B cell (primary cell): Measurements from ENCODE around the gene CIBAR2. TPM values are rescaled to one million over a fixed set of nuclear protein-coding genes. Genes with fewer than 3 reads are reported as not detected.
"Not testable (repeated sequence)": the region's sequence is repeated elsewhere in the genome, so short reads cannot be mapped to it uniquely, and the experiment has no call there.

Experiments
- ATAC-seq: fragments of 200-7000 bp; cut with Tn5 transposase; one replicate; pipeline ENCODE4 v1.10.0; 2021; ENCODE audit warnings: low read depth, mild to moderate bottlenecking, moderate number of reproducible peaks, moderate library complexity
- CTCF ChIA-PET: fragments of 350-600 bp; sonication (Branson Sonifier 250); formaldehyde crosslinking; loops from one replicate; lab custom pipeline; 2021; ENCODE audit warnings: antibody characterized with exemption, inconsistent platforms; lab: Charles Lee
- POLR2A ChIA-PET: fragments of 350-600 bp; sonication (Branson Sonifier 250); formaldehyde crosslinking; loops from one replicate; lab custom pipeline; 2021; ENCODE audit warnings: antibody characterized with exemption; lab: Charles Lee
- DNase-seq: peaks from one replicate; pipeline ENCODE4 v3.0.0; 2013
- H2AFZ ChIP-seq: 2 replicates; pipeline ENCODE4 v1.6.1; 2012; ENCODE audit warnings: mild to moderate bottlenecking, low read depth, low read length; ENCODE audit not compliant: insufficient read depth, poor library complexity, severe bottlenecking
- H3K27ac ChIP-seq, 2 donors: 1 replicate in 1 of 2; 2 replicates in 1 of 2; pipeline ENCODE4 v1.5.1; 2012 to 2013; ENCODE audit warnings: low read length in 2 of 2, mild to moderate bottlenecking in 2 of 2, moderate library complexity in 1 of 2
- H3K27me3 ChIP-seq, 4 experiments: fragments of 200-600 bp in 1 of 4; sonication (generic) in 1 of 4; replicated peaks in 1 of 4; 1 replicate in 2 of 4; 2 replicates in 2 of 4; pipeline versions ENCODE4 v1.6.1 to v1.7.0; 2013 to 2016; ENCODE audit warnings: low read length in 3 of 4, mild to moderate bottlenecking in 2 of 4, mixed read lengths in 1 of 4, moderate library complexity in 1 of 4; ENCODE audit not compliant: insufficient read depth in 4 of 4, control insufficient read depth in 3 of 4; ENCODE audit errors: control extremely low read depth in 1 of 4
- H3K36me3 ChIP-seq, 2 experiments: replicated peaks in 1 of 2; 1 replicate in 1 of 2; 2 replicates in 1 of 2; pipeline versions ENCODE4 v1.6.1 to v1.7.1; 2013; ENCODE audit warnings: low read length in 1 of 2; ENCODE audit not compliant: insufficient read depth in 2 of 2, control insufficient read depth in 1 of 2; ENCODE audit errors: control extremely low read depth in 1 of 2, extremely low read depth in 1 of 2
- H3K4me1 ChIP-seq, 2 donors: fragments of 200-600 bp in 1 of 2; sonication (generic) in 1 of 2; 1 replicate in 1 of 2; 2 replicates in 1 of 2; pipeline versions ENCODE4 v1.5.1 to v1.6.1; 2013 to 2017; ENCODE audit warnings: low read length in 2 of 2; ENCODE audit not compliant: control insufficient read depth in 2 of 2, insufficient read depth in 2 of 2
- H3K4me2 ChIP-seq: replicated peaks from 2 replicates; pipeline ENCODE3; 2012; ENCODE audit warnings: mild to moderate bottlenecking, low read depth, low read length; ENCODE audit not compliant: poor library complexity, severe bottlenecking
- H3K4me3 ChIP-seq, 5 experiments: fragments of 200-600 bp in 1 of 5; sonication (generic) in 1 of 5; 1 replicate in 3 of 5; 2 replicates in 2 of 5; pipeline versions ENCODE4 v1.5.1 to v1.7.0; 2011 to 2016; ENCODE audit warnings: low read length in 4 of 5, mild to moderate bottlenecking in 4 of 5, low read depth in 2 of 5, control low read depth in 1 of 5, moderate library complexity in 1 of 5; ENCODE audit not compliant: insufficient read depth in 1 of 5; ENCODE audit errors: control extremely low read depth in 1 of 5, extremely low read depth in 1 of 5
- H3K79me2 ChIP-seq: fragments of 200-600 bp; sonication (generic); one replicate; pipeline ENCODE4 v1.6.0; 2016; ENCODE audit warnings: low read length; ENCODE audit not compliant: control insufficient read depth, insufficient read depth
- H3K9ac ChIP-seq: fragments of 200-600 bp; sonication (generic); 2 replicates; pipeline ENCODE4 v1.6.1; 2017; ENCODE audit warnings: mild to moderate bottlenecking, low read length, moderate library complexity
- H3K9me3 ChIP-seq, 3 donors: one replicate each; pipeline versions ENCODE4 v1.6.1 to v1.7.1; 2013; ENCODE audit warnings: low read length in 2 of 3; ENCODE audit not compliant: control insufficient read depth in 2 of 3, insufficient read depth in 1 of 3; ENCODE audit errors: control extremely low read depth in 1 of 3
- H4K20me1 ChIP-seq: 2 replicates; pipeline ENCODE4 v1.6.0; 2012; ENCODE audit warnings: mild to moderate bottlenecking, low read length; ENCODE audit not compliant: insufficient read depth, control insufficient read depth, poor library complexity, severe bottlenecking
- H3K27ac Mint-ChIP-seq: one replicate; pipeline ENCODE4 v1.8.0; 2021; ENCODE audit warnings: mixed read lengths
- H3K27me3 Mint-ChIP-seq: one replicate; pipeline ENCODE4 v1.8.0; 2021; ENCODE audit warnings: mixed read lengths
- H3K4me1 Mint-ChIP-seq: one replicate; pipeline ENCODE4 v1.8.0; 2021; ENCODE audit warnings: mixed read lengths
- H3K4me3 Mint-ChIP-seq: one replicate; pipeline ENCODE4 v1.8.0; 2021; ENCODE audit warnings: mixed read lengths
- H3K9me3 Mint-ChIP-seq: one replicate; pipeline ENCODE4 v1.8.0; 2022; ENCODE audit warnings: mixed read lengths; ENCODE audit not compliant: insufficient read depth
- EZH2 ChIP-seq: IDR thresholded peaks from 2 replicates; pipeline ENCODE4 v1.6.1; 2012; ENCODE audit warnings: borderline replicate concordance, low read depth, mild to moderate bottlenecking, moderate library complexity, low read length; ENCODE audit not compliant: insufficient read depth, poor library complexity, severe bottlenecking
- WGBS: methylation state at CpG from one replicate; pipeline ENCODE4 v1.1.5; 2013; ENCODE audit warnings: missing lambda C conversion rate; ENCODE audit not compliant: insufficient coverage; 5-methylcytosine and 5-hydroxymethylcytosine counted together
- intact Hi-C: fragments of 100-400 bp; cut with micrococcal nuclease; formaldehyde crosslinking; loops from one replicate; pipeline ENCODE4 v1.10.0; 2022
- polyA plus RNA-seq: library from polyadenylated mRNA; depleted of rRNA; stranded (reverse); fragments of >200 nt; gene quantifications from 2 replicates; pipeline ENCODE4 v1.2.3, GENCODE V29; 2012
- total RNA-seq, 2 donors: library from RNA; stranded (reverse); fragments of 120-200 nt in 1 of 2; gene quantifications; 1 replicate in 1 of 2; 2 replicates in 1 of 2; pipeline versions ENCODE4 v1.2.3 to v1.2.4, GENCODE V29; 2013 to 2022
- TF ChIP-seq, protein P1 (sequence below): fragments of 200-600 bp; IDR thresholded peaks from one replicate; pipeline ENCODE4 v1.8.0; 2022; ENCODE audit warnings: antibody characterized with exemption, mild to moderate bottlenecking

CIBAR2 gene
- total and polyA plus RNA-seq, 2 donors (not counting 1 experiment from before 2014, with no cell fraction given), result not detected

DNA sequence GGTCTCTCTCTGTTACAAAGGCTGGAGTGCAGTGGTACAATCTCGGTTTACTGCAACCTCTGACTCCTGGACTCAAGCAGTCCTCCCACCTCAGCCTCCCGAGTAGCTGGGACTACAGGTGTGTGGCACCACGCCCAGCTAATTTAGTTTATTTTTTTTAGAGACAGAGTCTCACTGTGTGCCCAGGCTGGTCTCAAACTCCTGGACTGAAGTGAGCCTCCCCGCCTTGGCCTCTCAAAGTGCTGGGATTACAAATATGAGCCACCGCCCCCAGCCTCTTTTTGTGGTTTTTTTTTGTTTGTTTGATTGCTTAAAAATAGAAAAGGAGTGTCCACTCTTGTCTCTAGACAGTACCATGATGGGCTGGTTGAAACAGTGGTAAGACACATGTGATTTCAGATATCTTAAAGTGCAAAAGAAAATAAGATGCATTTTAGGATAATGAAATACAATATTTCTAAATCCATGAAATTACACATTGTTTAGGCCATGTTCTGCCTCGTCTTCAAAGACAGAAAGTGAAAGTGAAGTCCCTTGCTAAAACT lies 57.3 kb downstream of the CIBAR2 start:
- WGBS, result 40% methylated on average over 4 of the region's 6 CpGs
- peak overlapping the region; percentile 35 to 59 for H3K27ac ChIP-seq
- H3K4me3 ChIP-seq, result peak overlapping the region; percentile 20 to 42 (median 34)
- POLR2A ChIA-PET, result interaction anchor here (0.6 kb wide), 1 partner anchor 31 kb away, joined by 6 read pairs; no protein-coding TSS in a partner anchor
- DNase-seq (no peak), ATAC-seq (no peak)
- peak overlapping the region; percentile 27 for H3K9ac ChIP-seq
- Mint-ChIP-seq H3K27ac (peak overlapping the region; percentile 83), H3K9me3 (no peaks in the 10 kb centered on the region), H3K4me1 (peaks cover 38% of the 10 kb centered on the region), H3K4me3 (peak overlapping the region; percentile 83), H3K27me3 (peaks cover 11% of the 10 kb centered on the region)
- no peaks in the 10 kb centered on the region for H4K20me1 ChIP-seq
- CTCF ChIA-PET, result interaction anchor here (0.5 to 1.6 kb wide), 3 partner anchors 31 to 60 kb away, joined by 3 to 11 read pairs (median 4); no protein-coding TSS in a partner anchor
- TF ChIP-seq, protein P1, sequence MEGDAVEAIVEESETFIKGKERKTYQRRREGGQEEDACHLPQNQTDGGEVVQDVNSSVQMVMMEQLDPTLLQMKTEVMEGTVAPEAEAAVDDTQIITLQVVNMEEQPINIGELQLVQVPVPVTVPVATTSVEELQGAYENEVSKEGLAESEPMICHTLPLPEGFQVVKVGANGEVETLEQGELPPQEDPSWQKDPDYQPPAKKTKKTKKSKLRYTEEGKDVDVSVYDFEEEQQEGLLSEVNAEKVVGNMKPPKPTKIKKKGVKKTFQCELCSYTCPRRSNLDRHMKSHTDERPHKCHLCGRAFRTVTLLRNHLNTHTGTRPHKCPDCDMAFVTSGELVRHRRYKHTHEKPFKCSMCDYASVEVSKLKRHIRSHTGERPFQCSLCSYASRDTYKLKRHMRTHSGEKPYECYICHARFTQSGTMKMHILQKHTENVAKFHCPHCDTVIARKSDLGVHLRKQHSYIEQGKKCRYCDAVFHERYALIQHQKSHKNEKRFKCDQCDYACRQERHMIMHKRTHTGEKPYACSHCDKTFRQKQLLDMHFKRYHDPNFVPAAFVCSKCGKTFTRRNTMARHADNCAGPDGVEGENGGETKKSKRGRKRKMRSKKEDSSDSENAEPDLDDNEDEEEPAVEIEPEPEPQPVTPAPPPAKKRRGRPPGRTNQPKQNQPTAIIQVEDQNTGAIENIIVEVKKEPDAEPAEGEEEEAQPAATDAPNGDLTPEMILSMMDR, result no peak
- TF ChIP-seq EZH2, result no peak
- H3K4me1 ChIP-seq, result peaks cover 38 to 41% of the 10 kb centered on the region in 2 donors
- peak overlapping the region; percentile 69 for H3K4me2 ChIP-seq
- H3K27me3 ChIP-seq, result peaks cover 0 to 5% (median 1%) of the 10 kb centered on the region in 4 experiments
- no peaks in the 10 kb centered on the region for H3K36me3 ChIP-seq
- peaks cover 0 to 5% (median 0%) of the 10 kb centered on the region in 3 donors for H3K9me3 ChIP-seq
- intact Hi-C loops, result loop anchor here (2.0 kb wide), 2 partner anchors 26 to 44 kb away; partner anchors contain the start of gene ZDHHC7
- H2AFZ ChIP-seq, result peak overlapping the region; percentile 68
- H3K79me2 ChIP-seq, result no peaks in the 10 kb centered on the region

DNA sequence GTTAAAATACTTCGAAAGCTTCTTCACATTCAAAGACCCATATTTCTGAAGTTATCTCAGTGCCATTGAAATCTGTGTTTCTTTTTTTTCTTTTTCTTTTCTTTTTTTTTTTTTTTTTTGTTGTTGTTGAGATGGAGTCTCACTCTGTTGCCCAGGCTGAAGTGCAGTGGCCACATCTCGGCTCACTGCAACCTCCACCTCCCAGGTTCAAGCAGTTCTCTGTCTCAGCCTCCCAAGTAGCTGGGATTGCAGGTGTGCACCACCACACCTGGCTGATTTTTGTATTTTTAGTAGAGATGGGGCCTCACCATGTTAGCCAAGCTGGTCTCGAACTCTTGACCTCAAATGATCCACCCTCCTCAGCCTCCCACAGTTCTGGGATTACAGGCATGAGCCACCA lies 58.0 kb downstream of the CIBAR2 start:
- H3K4me3 Mint-ChIP-seq, DNase-seq, H3K9me3 ChIP-seq, ATAC-seq, H3K79me2 ChIP-seq, H3K9me3 Mint-ChIP-seq, POLR2A ChIA-PET, H3K27ac ChIP-seq, H3K4me3 ChIP-seq, H3K9ac ChIP-seq, H3K27me3 ChIP-seq, H3K4me2 ChIP-seq, H4K20me1 ChIP-seq, H2AFZ ChIP-seq, H3K27ac Mint-ChIP-seq, H3K36me3 ChIP-seq: not testable (repeated sequence)
- H3K4me1 ChIP-seq, result peaks cover 38 to 41% of the 10 kb centered on the region in 2 donors
- intact Hi-C loops, result loop anchor here (2.0 kb wide), 2 partner anchors 26 to 44 kb away; partner anchors contain the start of gene ZDHHC7
- CTCF ChIA-PET, result interaction anchor here (0.8 kb wide), 1 partner anchor 27 kb away, joined by 3 read pairs; the partner anchor contains the start of gene KIAA0513
- Mint-ChIP-seq H3K27me3 (peaks cover 18% of the 10 kb centered on the region), H3K4me1 (peaks cover 38% of the 10 kb centered on the region)
- WGBS, result no CpG with 5 or more reads among the region's 3 CpGs
